Endothelial cell of umbilical vein (primary cell): ENCODE results near the gene CBX6. TPM values are rescaled to one million over a fixed set of nuclear protein-coding genes. Genes with fewer than 3 reads are reported as not detected.

Experiments used
- BruUV-seq: library from RNA; stranded (reverse); fragments of 400-500 nt; replicated peaks from 2 replicates; lab custom pipeline; 2021; lab: Mats Ljungman, UMichigan
- CTCF ChIA-PET: fragments of 300-600, 350-600 bp; sonication (Branson Sonifier 250); formaldehyde crosslinking; loops from one replicate; lab custom pipeline; 2021; ENCODE audit warnings: antibody characterized with exemption, inconsistent platforms; lab: Charles Lee
- POLR2A ChIA-PET: fragments of 300-600, 350-600 bp; sonication (Branson Sonifier 250); formaldehyde crosslinking; loops from one replicate; lab custom pipeline; 2021; ENCODE audit warnings: antibody characterized with exemption, inconsistent platforms; lab: Charles Lee
- DNase-seq: peaks from one replicate; pipeline ENCODE4 v3.0.0-alpha.2; 2011; ENCODE audit warnings: low read depth, low spot score
- FAIRE-seq: peaks from 2 replicates; lab custom pipeline; 2011; peaks lifted over from hg19 to GRCh38; lab: Jason Lieb, UNC
- H2AFZ ChIP-seq: 2 replicates; pipeline ENCODE4 v1.6.0; 2012; ENCODE audit warnings: low read depth, low read length, control low read depth, inconsistent platforms
- H3K27ac ChIP-seq: 2 replicates; pipeline ENCODE4 v1.5.1; 2011; ENCODE audit warnings: low read depth, mild to moderate bottlenecking, control low read depth, low read length, moderate library complexity; ENCODE audit not compliant: insufficient read depth
- H3K27me3 ChIP-seq, 2 experiments: 2 replicates each; pipeline versions ENCODE4 v1.6.0 to v1.6.1; 2011; ENCODE audit warnings: low read length in 2 of 2, mixed read lengths in 1 of 2; ENCODE audit not compliant: control insufficient read depth in 2 of 2, insufficient read depth in 2 of 2
- H3K36me3 ChIP-seq, 2 experiments: 2 replicates in 1 of 2; 3 replicates in 1 of 2; pipeline ENCODE4 v1.5.1; 2011; ENCODE audit warnings: low read length in 2 of 2, mild to moderate bottlenecking in 1 of 2, moderate library complexity in 1 of 2; ENCODE audit not compliant: control insufficient read depth in 2 of 2, insufficient read depth in 2 of 2; ENCODE audit errors: extremely low read depth in 1 of 2
- H3K4me1 ChIP-seq: 3 replicates; pipeline ENCODE4 v1.5.1; 2011; ENCODE audit warnings: mild to moderate bottlenecking, low read length; ENCODE audit not compliant: control insufficient read depth, insufficient read depth; ENCODE audit errors: extremely low read depth
- H3K4me2 ChIP-seq: 2 replicates; pipeline ENCODE4 v1.6.1; 2011; ENCODE audit warnings: low read length, control low read depth, mixed read lengths; ENCODE audit not compliant: insufficient read depth
- H3K4me3 ChIP-seq, 3 experiments: fragments of 200-600 bp in 1 of 3; sonication (generic), shearing (Covaris generic) in 1 of 3; replicated peaks in 1 of 3; 2 replicates each; pipeline ENCODE4 v1.5.1; 2011 to 2016; ENCODE audit warnings: control low read depth in 3 of 3, low read length in 3 of 3, mild to moderate bottlenecking in 2 of 3, inconsistent platforms in 1 of 3, low read depth in 1 of 3, moderate library complexity in 1 of 3; ENCODE audit not compliant: insufficient read depth in 1 of 3
- H3K79me2 ChIP-seq: 2 replicates; pipeline ENCODE4 v1.6.0; 2012; ENCODE audit warnings: low read length, inconsistent platforms; ENCODE audit not compliant: control insufficient read depth, insufficient read depth
- H3K9ac ChIP-seq: replicated peaks from 2 replicates; pipeline ENCODE3; 2011; ENCODE audit warnings: low read length, control low read depth; ENCODE audit not compliant: insufficient read depth; ENCODE audit errors: extremely low read depth
- H3K9me1 ChIP-seq: replicated peaks from 3 replicates; pipeline ENCODE4 v1.6.0; 2011; ENCODE audit warnings: mild to moderate bottlenecking, low read length; ENCODE audit not compliant: control insufficient read depth, insufficient read depth; ENCODE audit errors: extremely low read depth
- H3K9me3 ChIP-seq: replicated peaks from 2 replicates; pipeline ENCODE4 v1.5.1; 2012; ENCODE audit warnings: low read length, inconsistent platforms; ENCODE audit not compliant: control insufficient read depth, insufficient read depth
- H4K20me1 ChIP-seq: replicated peaks from 2 replicates; pipeline ENCODE3; 2011; ENCODE audit warnings: mild to moderate bottlenecking, low read length; ENCODE audit not compliant: control insufficient read depth, insufficient read depth; ENCODE audit errors: extremely low read depth
- EZH2 ChIP-seq: IDR thresholded peaks from 2 replicates; pipeline ENCODE4 v1.6.1; 2012; ENCODE audit warnings: borderline replicate concordance, low read depth, mild to moderate bottlenecking, moderate library complexity, low read length, inconsistent platforms; ENCODE audit not compliant: severe bottlenecking
- FOS ChIP-seq: IDR thresholded peaks from 2 replicates; pipeline ENCODE4 v1.6.1; 2011; ENCODE audit warnings: mild to moderate bottlenecking, low read length, moderate library complexity, borderline replicate concordance; ENCODE audit not compliant: insufficient read depth
- GATA2 ChIP-seq: IDR thresholded peaks from 2 replicates; pipeline ENCODE4 v1.7.0; 2011; ENCODE audit warnings: low read depth, mild to moderate bottlenecking, moderate library complexity, mixed read lengths, low read length; ENCODE audit not compliant: insufficient read length, insufficient read depth
- JUN ChIP-seq: IDR thresholded peaks from 2 replicates; pipeline ENCODE4 v1.6.1; 2011; ENCODE audit warnings: borderline replicate concordance, low read depth; ENCODE audit not compliant: insufficient read length, insufficient read depth
- MAX ChIP-seq: IDR thresholded peaks from 2 replicates; pipeline ENCODE4 v1.6.1; 2011; ENCODE audit not compliant: insufficient read depth, insufficient read length
- MYC ChIP-seq: IDR thresholded peaks from one replicate; pipeline ENCODE4 v1.6.1; 2011; ENCODE audit warnings: mild to moderate bottlenecking, low read depth, low read length
- POLR2A ChIP-seq: IDR thresholded peaks from 2 replicates; pipeline ENCODE4 v1.6.1; 2012; ENCODE audit warnings: low read depth, mild to moderate bottlenecking, control low read depth, low read length
- POLR2AphosphoS5 ChIP-seq: IDR thresholded peaks from 2 replicates; pipeline ENCODE4 v1.6.1; 2012; ENCODE audit warnings: low read depth, mild to moderate bottlenecking, control low read depth, low read length, moderate library complexity; ENCODE audit not compliant: insufficient read depth
- dilution Hi-C: fragments of 300-500 bp; cut with MboI; formaldehyde crosslinking; loops from one replicate; pipeline ENCODE4 v1.15.0; 2019; ENCODE audit warnings: low sequenced_read_pairs; ENCODE audit not compliant: extremely low pct_ligation_motif_present
- intact Hi-C: fragments of 100-400 bp; cut with micrococcal nuclease; formaldehyde crosslinking; loops from one replicate; pipeline ENCODE4 v1.10.0; 2022
- polyA plus RNA-seq, 4 experiments: library from polyadenylated mRNA; depleted of rRNA in 3 of 4; stranded (reverse) in 3 of 4; unstranded in 1 of 4; fragments of >200 nt; gene quantifications; 2 replicates each; pipeline versions ENCODE4 v1.2.1 to v1.2.3, GENCODE V29; 2011 to 2012; ENCODE audit warnings: missing spikeins in 1 of 4
- total RNA-seq: library from RNA; stranded (reverse); gene quantifications from 2 replicates; pipeline ENCODE4 v1.2.3, GENCODE V29; 2021
- TF ChIP-seq, protein P1 (sequence below), 2 donors: IDR thresholded peaks; 1 replicate in 1 of 2; 2 replicates in 1 of 2; pipeline ENCODE4 v1.5.1; 2011; ENCODE audit warnings: low read length in 2 of 2, mild to moderate bottlenecking in 2 of 2, moderate library complexity in 2 of 2, control low read depth in 1 of 2, inconsistent platforms in 1 of 2, low read depth in 1 of 2; ENCODE audit not compliant: insufficient read depth in 1 of 2; ENCODE audit errors: extremely low read depth in 1 of 2

Gene CBX6
- total and polyA plus RNA-seq, 2 donors (not counting 3 experiments of a cell fraction or from before 2014, with no cell fraction given) = 14.9 to 62.6 TPM

GRCh38 chr22:38830845-38831108, 41.2 kb downstream of the CBX6 start:
- no peaks in the 10 kb centered on the region for H3K79me2 ChIP-seq
- no peak overlapping the region for H2AFZ ChIP-seq
- ChIA-PET POLR2A (no interaction called here), CTCF (interaction anchor here (1.4 kb wide), 1 partner anchor 62 kb away, joined by 5 read pairs; no protein-coding TSS in a partner anchor)
- no peaks in the 10 kb centered on the region for H3K36me3 ChIP-seq
- H3K9me3 ChIP-seq = no peaks in the 10 kb centered on the region
- H3K9me1 ChIP-seq = no peaks in the 10 kb centered on the region
- intact Hi-C loops (no loop called here), dilution Hi-C loops (no loop called here)
- H3K27ac ChIP-seq = no peak overlapping the region
- H3K27me3 ChIP-seq = no peaks in the 10 kb centered on the region
- no TSS peak for BruUV-seq
- H3K4me2 ChIP-seq = no peak overlapping the region
- no peak for FAIRE-seq
- TF ChIP-seq POLR2A (no peak), MAX (no peak), JUN (no peak), GATA2 (no peak), EZH2 (no peak), MYC (no peak), FOS (no peak), POLR2AphosphoS5 (no peak)
- TF ChIP-seq, protein P1, sequence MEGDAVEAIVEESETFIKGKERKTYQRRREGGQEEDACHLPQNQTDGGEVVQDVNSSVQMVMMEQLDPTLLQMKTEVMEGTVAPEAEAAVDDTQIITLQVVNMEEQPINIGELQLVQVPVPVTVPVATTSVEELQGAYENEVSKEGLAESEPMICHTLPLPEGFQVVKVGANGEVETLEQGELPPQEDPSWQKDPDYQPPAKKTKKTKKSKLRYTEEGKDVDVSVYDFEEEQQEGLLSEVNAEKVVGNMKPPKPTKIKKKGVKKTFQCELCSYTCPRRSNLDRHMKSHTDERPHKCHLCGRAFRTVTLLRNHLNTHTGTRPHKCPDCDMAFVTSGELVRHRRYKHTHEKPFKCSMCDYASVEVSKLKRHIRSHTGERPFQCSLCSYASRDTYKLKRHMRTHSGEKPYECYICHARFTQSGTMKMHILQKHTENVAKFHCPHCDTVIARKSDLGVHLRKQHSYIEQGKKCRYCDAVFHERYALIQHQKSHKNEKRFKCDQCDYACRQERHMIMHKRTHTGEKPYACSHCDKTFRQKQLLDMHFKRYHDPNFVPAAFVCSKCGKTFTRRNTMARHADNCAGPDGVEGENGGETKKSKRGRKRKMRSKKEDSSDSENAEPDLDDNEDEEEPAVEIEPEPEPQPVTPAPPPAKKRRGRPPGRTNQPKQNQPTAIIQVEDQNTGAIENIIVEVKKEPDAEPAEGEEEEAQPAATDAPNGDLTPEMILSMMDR (IDR thresholded peaks at IDR 0.05; ENCODE audit: extremely low read depth in 1 of 2, insufficient read depth in 1 of 2, low read depth in 1 of 2, low read length in 2 of 2) = no peak
- no peak for DNase-seq
- H3K4me3 ChIP-seq = no peak overlapping the region
- no peaks in the 10 kb centered on the region for H4K20me1 ChIP-seq
- H3K9ac ChIP-seq = no peak overlapping the region
- H3K4me1 ChIP-seq = no peaks in the 10 kb centered on the region
